Keratinocyte (primary cell): Measurements from ENCODE around the gene ELAVL1.

Experiments used
- EZH2 ChIP-seq: IDR thresholded peaks from one replicate; pipeline ENCODE4 v1.6.1; 2012; ENCODE audit warnings: inconsistent platforms, mild to moderate bottlenecking, low read length, moderate library complexity
- TF ChIP-seq, protein P1 (sequence below), 3 experiments: IDR thresholded peaks in 1 of 3; conservative IDR thresholded peaks in 1 of 3; optimal IDR thresholded peaks in 1 of 3; 2 replicates in 2 of 3; 3 replicates in 1 of 3; pipeline versions ENCODE3 to v1.5.1; 2011; ENCODE audit warnings: low read length in 3 of 3, mild to moderate bottlenecking in 3 of 3, moderate library complexity in 2 of 3, control low read depth in 1 of 3, inconsistent platforms in 1 of 3; ENCODE audit not compliant: insufficient read depth in 2 of 3; ENCODE audit errors: extremely low read depth in 1 of 3

DNA sequence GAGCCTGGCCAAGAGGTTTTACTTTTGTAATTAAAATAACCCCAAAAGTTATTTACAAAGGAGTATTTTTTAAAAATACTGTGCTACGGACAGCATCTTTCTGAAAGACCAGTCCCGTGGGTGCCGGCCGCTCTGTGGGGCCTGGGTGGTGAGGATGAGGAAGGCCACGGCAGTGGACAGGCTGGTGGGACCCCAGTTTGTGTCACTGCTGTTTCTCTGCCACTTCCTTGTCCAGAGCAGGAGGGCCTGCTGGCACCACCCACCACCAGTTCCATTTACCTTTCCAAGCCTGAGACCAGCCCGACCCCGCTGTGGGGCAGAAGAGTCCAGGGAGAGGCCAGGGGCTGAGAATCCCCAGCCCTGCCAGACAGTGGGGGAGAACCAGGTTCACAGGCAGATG, 23.8 kb downstream of the ELAVL1 start:
- TF ChIP-seq, protein P1, sequence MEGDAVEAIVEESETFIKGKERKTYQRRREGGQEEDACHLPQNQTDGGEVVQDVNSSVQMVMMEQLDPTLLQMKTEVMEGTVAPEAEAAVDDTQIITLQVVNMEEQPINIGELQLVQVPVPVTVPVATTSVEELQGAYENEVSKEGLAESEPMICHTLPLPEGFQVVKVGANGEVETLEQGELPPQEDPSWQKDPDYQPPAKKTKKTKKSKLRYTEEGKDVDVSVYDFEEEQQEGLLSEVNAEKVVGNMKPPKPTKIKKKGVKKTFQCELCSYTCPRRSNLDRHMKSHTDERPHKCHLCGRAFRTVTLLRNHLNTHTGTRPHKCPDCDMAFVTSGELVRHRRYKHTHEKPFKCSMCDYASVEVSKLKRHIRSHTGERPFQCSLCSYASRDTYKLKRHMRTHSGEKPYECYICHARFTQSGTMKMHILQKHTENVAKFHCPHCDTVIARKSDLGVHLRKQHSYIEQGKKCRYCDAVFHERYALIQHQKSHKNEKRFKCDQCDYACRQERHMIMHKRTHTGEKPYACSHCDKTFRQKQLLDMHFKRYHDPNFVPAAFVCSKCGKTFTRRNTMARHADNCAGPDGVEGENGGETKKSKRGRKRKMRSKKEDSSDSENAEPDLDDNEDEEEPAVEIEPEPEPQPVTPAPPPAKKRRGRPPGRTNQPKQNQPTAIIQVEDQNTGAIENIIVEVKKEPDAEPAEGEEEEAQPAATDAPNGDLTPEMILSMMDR (optimal IDR thresholded peaks at IDR 0.05 in 1 of 3, IDR thresholded peaks at IDR 0.05 in 1 of 3, conservative IDR thresholded peaks at IDR 0.05 in 1 of 3; ENCODE audit: extremely low read depth in 1 of 3, insufficient read depth in 2 of 3, low read length in 3 of 3), result no peak
- TF ChIP-seq EZH2, result no peak
